Stimulated activated CD8-positive, alpha-beta memory T cell treated with anti-CD3 and anti-CD28 coated beads, Interleukin-7, amount 100 ng/mL, for 4 hours (primary cell): ENCODE results near the gene RFTN1.

ENCODE experiments used
- DNase-seq, 2 donors: peaks; one replicate each; pipeline ENCODE4 v3.0.0-alpha.2; 2020; ENCODE audit warnings: low read depth in 2 of 2

Gene RFTN1

DNA sequence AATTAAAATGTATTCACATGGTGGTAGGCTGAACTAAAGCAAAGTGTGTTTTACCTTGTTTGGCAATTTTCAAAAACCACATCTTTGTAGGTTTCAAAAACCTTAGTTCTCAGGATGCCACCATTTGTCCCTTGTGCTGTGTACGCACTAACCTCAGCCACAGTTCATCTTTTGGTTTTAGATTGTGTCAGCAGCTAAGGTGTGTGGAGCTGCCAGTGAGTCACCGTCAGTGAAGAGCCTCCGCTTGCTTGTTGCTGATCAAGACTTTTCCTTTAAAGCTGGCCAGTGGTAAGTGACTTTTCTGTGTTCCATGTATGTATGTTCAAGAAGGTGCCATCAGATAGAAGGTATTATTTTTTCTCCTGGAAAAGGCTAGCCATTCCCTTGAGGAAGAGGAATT, 227.3 kb downstream of the RFTN1 start:
- DNase-seq, result peak; percentile 50 to 63

DNA sequence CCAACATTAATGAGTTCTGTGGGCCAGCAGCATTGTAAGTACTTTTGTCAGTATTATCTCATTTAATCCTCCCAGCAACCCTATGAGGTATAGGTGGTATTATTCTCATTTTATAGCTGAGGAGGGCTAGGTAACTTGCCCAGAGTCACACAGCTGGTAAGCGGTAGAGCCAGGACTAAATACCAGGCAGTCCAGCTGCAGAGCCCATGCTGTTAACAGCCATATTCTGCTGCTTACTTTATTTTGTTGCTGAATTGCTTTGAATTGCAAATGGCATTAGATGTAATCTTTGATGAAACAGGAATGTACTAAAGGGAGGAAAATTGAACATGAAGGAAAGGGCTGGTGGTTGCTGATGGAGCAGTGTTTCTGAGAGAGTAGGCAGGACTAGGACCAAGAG, 228.9 kb downstream of the RFTN1 start:
- no peak for DNase-seq

DNA sequence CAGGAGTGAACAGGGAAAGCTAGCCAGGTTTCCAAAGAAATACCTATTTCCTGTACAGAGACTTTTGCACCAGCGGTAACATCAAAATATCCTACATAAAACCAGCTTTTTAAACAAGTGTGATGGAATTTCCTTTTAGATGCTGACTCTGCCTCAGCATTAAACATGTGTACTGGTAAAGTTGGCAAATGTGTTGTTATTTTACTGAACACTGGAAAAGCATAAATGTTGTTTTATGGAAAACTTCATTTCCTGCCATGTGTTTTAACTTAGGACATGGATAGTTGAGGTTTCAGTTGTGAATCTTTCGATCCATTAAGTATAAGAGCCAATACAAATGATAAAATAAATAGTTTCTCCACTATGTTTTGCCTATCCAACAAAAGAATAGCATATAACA, 232.8 kb downstream of the RFTN1 start:
- no peak for DNase-seq

DNA sequence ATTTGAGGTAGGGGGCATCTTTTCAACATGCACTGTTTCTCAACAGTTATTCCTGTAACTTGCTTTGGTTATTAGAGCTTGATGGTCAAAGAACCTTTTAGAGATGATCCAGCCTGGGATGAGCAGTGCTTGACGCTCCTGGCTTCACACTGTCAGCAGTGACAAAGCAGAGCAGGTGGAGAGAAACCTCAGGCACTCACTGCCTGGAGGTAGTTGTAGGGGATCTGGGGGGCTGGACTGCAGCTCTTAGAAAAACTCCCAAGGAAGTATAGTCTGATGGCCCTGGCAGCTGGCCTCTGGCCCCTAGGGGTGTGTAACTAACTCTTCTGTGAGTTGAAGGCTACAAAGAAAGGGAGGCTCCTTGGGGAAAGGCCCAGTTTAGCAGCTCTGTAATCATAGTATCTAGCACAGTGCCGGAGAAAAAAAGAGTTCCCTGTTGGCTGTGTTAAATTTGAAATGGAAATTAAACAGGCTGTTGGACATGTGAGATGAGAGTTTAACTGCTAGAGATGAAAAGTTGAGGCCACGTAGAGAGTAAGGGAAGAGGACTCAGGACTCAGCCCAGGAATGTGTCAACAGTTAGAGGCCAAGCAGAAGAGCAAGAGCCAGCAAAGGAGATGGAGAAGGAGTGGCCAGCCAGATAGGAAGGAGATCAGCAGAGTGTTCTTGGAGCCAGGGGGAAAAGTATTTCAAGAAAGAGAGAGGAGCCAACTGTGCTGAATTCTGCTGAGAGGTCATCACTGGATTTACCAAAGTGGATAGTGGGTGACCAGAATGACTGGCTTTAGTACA, 234.3 kb downstream of the RFTN1 start:
- DNase-seq, result no peak

DNA sequence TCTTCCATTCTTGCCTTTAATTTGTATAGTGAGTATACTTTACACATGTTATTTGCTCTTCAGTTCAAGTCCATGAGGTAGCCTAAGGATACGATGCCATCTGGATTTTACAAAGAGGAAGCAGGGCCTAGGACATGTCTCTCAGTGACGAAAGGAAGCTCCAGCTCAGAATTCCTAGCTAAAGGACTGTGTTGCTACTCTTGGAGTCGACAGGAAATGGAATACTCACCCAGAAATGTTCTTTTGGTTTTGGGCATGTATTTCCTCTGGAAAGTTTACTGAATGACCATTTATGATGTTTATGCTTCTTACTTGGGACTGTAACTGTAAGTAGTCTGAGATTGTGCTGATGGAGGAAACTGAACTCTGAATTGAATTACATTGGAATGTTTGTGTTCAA, 236.0 kb downstream of the RFTN1 start:
- DNase-seq, result no peak

DNA sequence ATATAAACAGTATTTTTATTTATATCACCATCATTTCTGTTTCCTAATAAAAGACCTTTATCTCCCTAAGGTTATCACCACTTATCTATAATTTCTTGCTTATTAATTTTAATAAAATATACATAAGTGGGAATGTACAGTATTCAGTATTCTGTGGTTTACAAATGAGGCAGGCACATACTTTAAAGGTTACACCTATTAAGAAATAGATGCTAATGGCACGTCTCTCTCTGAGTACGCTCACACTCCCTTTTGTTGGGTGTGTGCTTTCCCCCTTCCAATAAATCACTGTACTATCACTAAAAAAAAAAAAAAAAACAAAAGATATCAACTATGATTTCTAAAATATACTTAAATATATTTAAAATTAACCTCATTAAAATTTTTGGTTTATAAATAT, 239.6 kb downstream of the RFTN1 start:
- no peak for DNase-seq

DNA sequence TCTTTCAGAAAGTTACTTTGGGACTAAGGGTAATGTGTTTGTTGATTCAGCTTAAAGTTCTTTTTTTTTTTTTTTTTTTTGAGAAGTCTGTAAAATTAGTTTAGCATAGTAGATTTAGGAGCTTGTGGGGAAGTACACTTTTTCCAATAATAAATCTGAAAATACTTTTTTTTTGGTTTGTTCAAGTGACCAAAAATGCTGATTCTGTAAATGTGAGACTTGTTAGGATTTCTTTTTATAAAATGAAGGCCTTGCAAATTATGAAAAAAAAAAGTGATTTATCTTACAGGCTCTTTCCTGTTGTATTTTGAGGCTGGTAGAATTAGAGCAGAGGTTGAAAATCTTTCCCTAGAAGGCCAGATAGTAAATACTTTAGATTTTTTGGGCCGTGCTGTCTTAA, 240.9 kb downstream of the RFTN1 start:
- no peak for DNase-seq

DNA sequence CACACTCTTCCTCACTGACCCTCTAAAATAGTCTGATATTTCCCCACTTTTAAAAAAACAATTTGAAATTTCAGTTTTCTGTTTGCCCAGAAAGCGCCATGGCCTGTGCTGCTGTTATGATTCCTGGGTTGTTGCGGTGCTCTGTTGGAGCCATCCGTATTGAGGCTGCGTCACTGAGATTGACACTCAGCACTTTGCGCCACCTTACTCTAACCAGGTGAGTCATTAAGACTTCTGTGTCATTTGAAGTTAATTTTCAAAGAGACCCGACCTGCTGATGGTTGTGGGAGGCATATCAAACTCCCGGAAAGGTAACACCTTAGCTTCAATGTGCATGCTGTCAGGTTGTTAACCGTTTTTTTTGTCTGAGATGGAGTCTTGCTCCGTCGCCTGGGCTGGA, 242.6 kb downstream of the RFTN1 start:
- no peak for DNase-seq

DNA sequence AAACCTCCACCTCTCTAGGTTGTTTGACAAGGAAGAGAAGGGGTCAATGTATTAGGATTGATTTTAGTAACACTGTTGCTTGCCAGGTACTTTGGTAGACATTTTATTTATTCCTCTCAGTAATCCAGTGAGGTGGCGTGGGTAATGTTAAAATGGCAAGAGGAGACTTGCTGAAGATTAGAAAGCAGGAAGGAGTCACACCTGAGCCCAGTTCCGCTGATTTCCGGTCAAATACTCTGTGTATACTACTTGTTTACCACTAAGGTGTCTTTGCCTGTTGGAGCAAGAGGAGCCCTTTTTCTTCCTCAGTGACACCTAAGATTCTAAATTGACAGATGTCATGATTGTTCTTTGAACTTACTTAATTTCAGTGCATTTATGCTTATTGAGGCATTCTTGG, 246.8 kb downstream of the RFTN1 start:
- DNase-seq, result no peak
